Fibroblast of lung (primary cell): ENCODE measurements around the gene NRCAM. TPM values are rescaled to one million over a fixed set of nuclear protein-coding genes. Genes with fewer than 3 reads are reported as not detected.

Experiments
- DNase-seq, 2 donors: peaks; one replicate each; pipeline versions ENCODE4 v3.0.0 to v3.0.0-alpha.2; 2010; ENCODE audit warnings: low read depth in 2 of 2
- H2AFZ ChIP-seq: 2 replicates; pipeline ENCODE4 v1.5.1; 2012; ENCODE audit warnings: low read length, control low read depth, inconsistent platforms
- H3K27ac ChIP-seq: 2 replicates; pipeline ENCODE4 v1.5.1; 2011; ENCODE audit warnings: low read length, control low read depth; ENCODE audit not compliant: insufficient read depth
- H3K27me3 ChIP-seq: 2 replicates; pipeline ENCODE4 v1.5.1; 2011; ENCODE audit warnings: mild to moderate bottlenecking, low read length; ENCODE audit not compliant: control insufficient read depth, insufficient read depth
- H3K36me3 ChIP-seq: 2 replicates; pipeline ENCODE4 v1.5.1; 2011; ENCODE audit warnings: low read length; ENCODE audit not compliant: control insufficient read depth, insufficient read depth
- H3K4me1 ChIP-seq: 2 replicates; pipeline ENCODE4 v1.5.1; 2011; ENCODE audit warnings: low read length; ENCODE audit not compliant: control insufficient read depth, insufficient read depth; ENCODE audit errors: extremely low read depth
- H3K4me2 ChIP-seq: 2 replicates; pipeline ENCODE4 v1.5.1; 2011; ENCODE audit warnings: low read length, control low read depth; ENCODE audit not compliant: insufficient read depth; ENCODE audit errors: extremely low read depth
- H3K4me3 ChIP-seq, 4 experiments: fragments of 200-600 bp in 1 of 4; sonication (generic) in 1 of 4; replicated peaks in 1 of 4; 2 replicates each; pipeline ENCODE4 v1.5.1; 2011 to 2016; ENCODE audit warnings: low read length in 4 of 4, low read depth in 3 of 4, mild to moderate bottlenecking in 3 of 4, control low read depth in 2 of 4, inconsistent platforms in 1 of 4, mixed read lengths in 1 of 4; ENCODE audit not compliant: insufficient read depth in 1 of 4; ENCODE audit errors: control extremely low read depth in 1 of 4
- H3K79me2 ChIP-seq: 2 replicates; pipeline ENCODE4 v1.5.1; 2012; ENCODE audit warnings: mild to moderate bottlenecking, low read length, inconsistent platforms; ENCODE audit not compliant: control insufficient read depth, insufficient read depth
- H3K9ac ChIP-seq: 2 replicates; pipeline ENCODE4 v1.5.1; 2011; ENCODE audit warnings: mild to moderate bottlenecking, low read length, control low read depth; ENCODE audit not compliant: insufficient read depth
- H3K9me3 ChIP-seq: 2 replicates; pipeline ENCODE4 v1.5.1; 2012; ENCODE audit warnings: low read depth, low read length; ENCODE audit not compliant: control insufficient read depth, insufficient read depth
- H4K20me1 ChIP-seq: 2 replicates; pipeline ENCODE4 v1.5.1; 2011; ENCODE audit warnings: low read length; ENCODE audit not compliant: control insufficient read depth, insufficient read depth; ENCODE audit errors: extremely low read depth
- EZH2 ChIP-seq: IDR thresholded peaks from 2 replicates; pipeline ENCODE4 v1.5.1; 2012; ENCODE audit warnings: low read length, control low read depth, mild to moderate bottlenecking; ENCODE audit errors: missing control alignments
- polyA plus RNA-seq, 2 donors: library from polyadenylated mRNA; depleted of rRNA in 1 of 2; stranded (reverse) in 1 of 2; unstranded in 1 of 2; fragments of >200 nt; gene quantifications; 2 replicates each; pipeline ENCODE4 v1.2.1, GENCODE V29; 2011 to 2012; ENCODE audit warnings: missing spikeins in 1 of 2
- total RNA-seq: library from RNA; depleted of rRNA; stranded (reverse); fragments of >200 nt; gene quantifications from 2 replicates; pipeline ENCODE4 v1.2.1, GENCODE V29; 2014
- TF ChIP-seq, protein P1 (sequence below), 2 donors: IDR thresholded peaks in 1 of 2; conservative IDR thresholded peaks in 1 of 2; 1 replicate in 1 of 2; 2 replicates in 1 of 2; pipeline ENCODE4 v1.5.1; 2011 to 2012; ENCODE audit warnings: low read length in 2 of 2, control low read depth in 1 of 2, inconsistent platforms in 1 of 2, low read depth in 1 of 2, mild to moderate bottlenecking in 1 of 2

The NRCAM gene
- total and polyA plus RNA-seq, 2 donors (not counting 1 experiment from before 2014, with no cell fraction given) = 2.1 to 2.2 TPM

DNA sequence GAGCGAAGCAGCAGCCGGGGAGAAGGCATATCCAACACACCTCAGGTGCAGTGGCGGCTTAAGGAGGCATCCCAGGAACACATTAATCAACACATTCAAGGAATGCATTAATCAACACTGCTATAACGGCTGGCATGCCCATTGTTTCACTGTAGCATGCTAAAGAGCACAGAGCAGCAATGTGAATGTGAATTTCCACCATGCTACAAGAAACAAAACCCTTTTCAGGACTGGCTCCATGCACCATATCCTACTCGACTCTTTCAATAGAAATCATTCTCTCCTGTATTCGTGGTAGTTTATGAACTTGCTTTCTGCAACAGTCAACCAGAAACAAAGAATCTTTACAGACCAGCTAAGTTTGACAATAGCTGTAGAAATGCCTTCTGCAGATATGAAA is 149.0 kb downstream of the NRCAM start:
- Histone ChIP-seq H3K79me2 (no peaks in the 10 kb centered on the region), H3K4me3 (no peak overlapping the region), H4K20me1 (no peaks in the 10 kb centered on the region), H3K4me2 (no peak overlapping the region), H3K36me3 (no peaks in the 10 kb centered on the region), H2AFZ (no peak overlapping the region), H3K27me3 (no peaks in the 10 kb centered on the region), H3K27ac (no peak overlapping the region), H3K9ac (no peak overlapping the region), H3K4me1 (no peaks in the 10 kb centered on the region), H3K9me3 (no peaks in the 10 kb centered on the region)
- no peak for DNase-seq
- no peak for TF ChIP-seq EZH2
- TF ChIP-seq, protein P1, sequence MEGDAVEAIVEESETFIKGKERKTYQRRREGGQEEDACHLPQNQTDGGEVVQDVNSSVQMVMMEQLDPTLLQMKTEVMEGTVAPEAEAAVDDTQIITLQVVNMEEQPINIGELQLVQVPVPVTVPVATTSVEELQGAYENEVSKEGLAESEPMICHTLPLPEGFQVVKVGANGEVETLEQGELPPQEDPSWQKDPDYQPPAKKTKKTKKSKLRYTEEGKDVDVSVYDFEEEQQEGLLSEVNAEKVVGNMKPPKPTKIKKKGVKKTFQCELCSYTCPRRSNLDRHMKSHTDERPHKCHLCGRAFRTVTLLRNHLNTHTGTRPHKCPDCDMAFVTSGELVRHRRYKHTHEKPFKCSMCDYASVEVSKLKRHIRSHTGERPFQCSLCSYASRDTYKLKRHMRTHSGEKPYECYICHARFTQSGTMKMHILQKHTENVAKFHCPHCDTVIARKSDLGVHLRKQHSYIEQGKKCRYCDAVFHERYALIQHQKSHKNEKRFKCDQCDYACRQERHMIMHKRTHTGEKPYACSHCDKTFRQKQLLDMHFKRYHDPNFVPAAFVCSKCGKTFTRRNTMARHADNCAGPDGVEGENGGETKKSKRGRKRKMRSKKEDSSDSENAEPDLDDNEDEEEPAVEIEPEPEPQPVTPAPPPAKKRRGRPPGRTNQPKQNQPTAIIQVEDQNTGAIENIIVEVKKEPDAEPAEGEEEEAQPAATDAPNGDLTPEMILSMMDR (conservative IDR thresholded peaks at IDR 0.05 in 1 of 2, IDR thresholded peaks at IDR 0.05 in 1 of 2; ENCODE audit: low read depth in 1 of 2, low read length in 2 of 2) = no peak

DNA sequence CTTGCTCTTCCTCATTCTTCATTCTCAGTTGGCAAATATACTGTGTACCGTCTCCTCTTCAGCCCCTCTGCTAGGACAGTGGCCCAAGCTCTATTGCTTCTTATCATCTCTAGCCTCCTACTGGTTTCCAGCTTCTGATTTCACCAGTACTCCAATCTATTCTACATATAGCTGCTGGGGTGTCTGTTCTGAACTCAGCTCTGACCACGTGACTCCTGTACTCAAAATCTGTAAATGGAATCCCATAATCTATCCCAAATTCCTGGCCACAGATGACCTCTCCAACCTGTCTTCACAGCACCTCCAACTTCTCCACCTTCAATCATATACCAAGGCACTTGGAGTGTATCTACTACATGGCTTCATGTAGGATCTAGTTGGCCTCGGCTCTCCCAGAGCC is 152.9 kb downstream of the NRCAM start:
- TF ChIP-seq EZH2 = no peak
- TF ChIP-seq, protein P1 (conservative IDR thresholded peaks at IDR 0.05 in 1 of 2, IDR thresholded peaks at IDR 0.05 in 1 of 2; ENCODE audit: low read depth in 1 of 2, low read length in 2 of 2) = no peak
- Histone ChIP-seq H3K9me3 (no peaks in the 10 kb centered on the region), H4K20me1 (no peaks in the 10 kb centered on the region), H3K4me2 (no peak overlapping the region), H3K9ac (no peak overlapping the region), H3K27ac (no peak overlapping the region), H3K36me3 (no peaks in the 10 kb centered on the region), H3K27me3 (no peaks in the 10 kb centered on the region), H3K79me2 (no peaks in the 10 kb centered on the region), H2AFZ (no peak overlapping the region), H3K4me3 (no peak overlapping the region), H3K4me1 (no peaks in the 10 kb centered on the region)
- no peak for DNase-seq

DNA sequence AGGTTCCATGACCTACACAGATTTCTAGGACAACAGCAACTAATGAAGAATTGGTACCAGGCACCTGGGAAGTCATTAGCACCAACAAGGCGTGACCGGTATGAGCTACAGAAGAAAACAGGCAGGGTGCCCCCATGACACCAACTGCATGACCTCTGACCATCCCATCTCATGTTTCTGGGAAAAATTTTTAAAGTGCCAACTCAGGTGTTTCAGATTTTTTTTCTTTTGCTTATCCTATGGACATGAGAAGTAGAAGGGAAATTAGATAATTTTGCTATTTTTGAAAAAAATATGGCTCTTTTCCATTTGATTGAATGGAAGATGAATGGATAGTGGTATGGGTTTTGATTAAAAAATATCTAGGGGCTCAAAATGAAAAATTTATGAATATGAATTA is 154.8 kb downstream of the NRCAM start:
- H3K4me1 ChIP-seq = no peaks in the 10 kb centered on the region
- H4K20me1 ChIP-seq = no peaks in the 10 kb centered on the region
- no peaks in the 10 kb centered on the region for H3K36me3 ChIP-seq
- no peaks in the 10 kb centered on the region for H3K79me2 ChIP-seq
- TF ChIP-seq EZH2 = no peak
- TF ChIP-seq, protein P1 (conservative IDR thresholded peaks at IDR 0.05 in 1 of 2, IDR thresholded peaks at IDR 0.05 in 1 of 2; ENCODE audit: low read depth in 1 of 2, low read length in 2 of 2) = no peak
- no peak overlapping the region for H3K9ac ChIP-seq
- no peaks in the 10 kb centered on the region for H3K9me3 ChIP-seq
- H3K4me2 ChIP-seq = no peak overlapping the region
- no peak overlapping the region for H2AFZ ChIP-seq
- no peak for DNase-seq
- no peak overlapping the region for H3K27ac ChIP-seq
- H3K27me3 ChIP-seq = no peaks in the 10 kb centered on the region
- no peak overlapping the region for H3K4me3 ChIP-seq
